CD14-positive monocyte (primary cell): ENCODE results near the gene GLCCI1. TPM values are rescaled to one million over a fixed set of nuclear protein-coding genes. Genes with fewer than 3 reads are reported as not detected.

ENCODE experiments used
- DNase-seq, 3 donors: peaks; one replicate each; pipeline ENCODE4 v3.0.0-alpha.2; 2011 to 2022
- H2AFZ ChIP-seq: 2 replicates; pipeline ENCODE4 v1.6.0; 2012; ENCODE audit warnings: mild to moderate bottlenecking, low read depth, low read length, inconsistent platforms; ENCODE audit not compliant: insufficient read depth, poor library complexity, severe bottlenecking
- H3K27ac ChIP-seq, 2 donors: 1 replicate in 1 of 2; 2 replicates in 1 of 2; pipeline ENCODE4 v1.5.1; 2012 to 2013; ENCODE audit warnings: low read length in 2 of 2, control low read depth in 1 of 2, inconsistent platforms in 1 of 2, low read depth in 1 of 2, mild to moderate bottlenecking in 1 of 2
- H3K27me3 ChIP-seq, 2 donors: one replicate each; pipeline versions ENCODE4 v1.6.0 to v1.6.1; 2011 to 2013; ENCODE audit warnings: low read length in 2 of 2; ENCODE audit not compliant: control insufficient read depth in 2 of 2, insufficient read depth in 2 of 2
- H3K36me3 ChIP-seq, 2 donors: replicated peaks in 1 of 2; 1 replicate in 1 of 2; 2 replicates in 1 of 2; pipeline versions ENCODE4 v1.5.1 to v1.6.1; 2012 to 2013; ENCODE audit warnings: low read length in 2 of 2, control low read depth in 1 of 2, inconsistent platforms in 1 of 2, mild to moderate bottlenecking in 1 of 2; ENCODE audit not compliant: insufficient read depth in 2 of 2, control insufficient read depth in 1 of 2
- H3K4me1 ChIP-seq, 2 donors: 1 replicate in 1 of 2; 2 replicates in 1 of 2; pipeline versions ENCODE4 v1.5.1 to v1.6.1; 2012 to 2013; ENCODE audit warnings: low read length in 2 of 2, control low read depth in 1 of 2, inconsistent platforms in 1 of 2, mild to moderate bottlenecking in 1 of 2, moderate library complexity in 1 of 2; ENCODE audit not compliant: insufficient read depth in 2 of 2, control insufficient read depth in 1 of 2
- H3K4me2 ChIP-seq: replicated peaks from 2 replicates; pipeline ENCODE3; 2012; ENCODE audit warnings: low read length, moderate library complexity, mild to moderate bottlenecking; ENCODE audit not compliant: poor library complexity, severe bottlenecking; ENCODE audit errors: extremely low read depth
- H3K4me3 ChIP-seq, 3 experiments: fragments of 200-600 bp in 1 of 3; sonication (generic) in 1 of 3; replicated peaks in 1 of 3; 1 replicate in 2 of 3; 2 replicates in 1 of 3; pipeline ENCODE4 v1.5.1; 2011 to 2013; ENCODE audit warnings: low read length in 3 of 3, mild to moderate bottlenecking in 3 of 3, control low read depth in 2 of 3, low read depth in 2 of 3, inconsistent platforms in 1 of 3, moderate library complexity in 1 of 3
- H3K79me2 ChIP-seq: 2 replicates; pipeline ENCODE4 v1.6.0; 2012; ENCODE audit warnings: mild to moderate bottlenecking, control low read depth, inconsistent platforms, low read length, moderate library complexity; ENCODE audit not compliant: insufficient read depth
- H3K9ac ChIP-seq: 2 replicates; pipeline ENCODE4 v1.6.0; 2017; ENCODE audit warnings: low read length, mild to moderate bottlenecking; ENCODE audit not compliant: insufficient read depth, poor library complexity, severe bottlenecking
- H3K9me3 ChIP-seq, 2 donors: replicated peaks in 1 of 2; 1 replicate in 1 of 2; 2 replicates in 1 of 2; pipeline versions ENCODE4 v1.5.1 to v1.6.1; 2012 to 2013; ENCODE audit warnings: low read length in 2 of 2, control low read depth in 1 of 2; ENCODE audit not compliant: control insufficient read depth in 1 of 2, insufficient read depth in 1 of 2
- H4K20me1 ChIP-seq: 2 replicates; pipeline ENCODE4 v1.6.0; 2012; ENCODE audit warnings: mild to moderate bottlenecking, low read length, control low read depth, moderate library complexity; ENCODE audit not compliant: insufficient read depth
- H3K27ac Mint-ChIP-seq, 7 donors: one replicate each; pipeline ENCODE4 v1.8.0; 2020; ENCODE audit warnings: mild to moderate bottlenecking in 7 of 7, mixed read lengths in 7 of 7, moderate library complexity in 6 of 7, inconsistent platforms in 2 of 7
- H3K27me3 Mint-ChIP-seq, 3 donors: one replicate each; pipeline ENCODE4 v1.8.0; 2021 to 2022; ENCODE audit warnings: low read depth in 3 of 3, mild to moderate bottlenecking in 3 of 3, mixed read lengths in 3 of 3, moderate library complexity in 3 of 3, inconsistent platforms in 1 of 3
- H3K36me3 Mint-ChIP-seq, 2 donors: one replicate each; pipeline ENCODE4 v1.8.0; 2020; ENCODE audit warnings: mixed read lengths in 2 of 2, inconsistent platforms in 1 of 2, mild to moderate bottlenecking in 1 of 2
- H3K4me1 Mint-ChIP-seq: one replicate; pipeline ENCODE4 v1.8.0; 2020; ENCODE audit warnings: mild to moderate bottlenecking, mixed read lengths
- H3K4me3 Mint-ChIP-seq, 2 donors: one replicate each; pipeline ENCODE4 v1.8.0; 2020; ENCODE audit warnings: mild to moderate bottlenecking in 2 of 2, mixed read lengths in 2 of 2, moderate library complexity in 1 of 2
- H3K9me3 Mint-ChIP-seq, 7 donors: one replicate each; pipeline ENCODE4 v1.8.0; 2020 to 2022; ENCODE audit warnings: mixed read lengths in 7 of 7, mild to moderate bottlenecking in 6 of 7, moderate library complexity in 6 of 7, inconsistent platforms in 2 of 7
- WGBS: methylation state at CpG from one replicate; pipeline ENCODE4 v1.1.5; 2013; ENCODE audit warnings: missing lambda C conversion rate; ENCODE audit not compliant: insufficient coverage; 5-methylcytosine and 5-hydroxymethylcytosine counted together
- intact Hi-C, 2 donors: fragments of 100-400 bp; cut with micrococcal nuclease; formaldehyde crosslinking; loops; one replicate each; pipeline versions ENCODE4 v1.15.0 to v1.15.1; 2023
- polyA plus RNA-seq, 3 donors: library from polyadenylated mRNA; depleted of rRNA in 1 of 3; unstranded in 2 of 3; stranded (reverse) in 1 of 3; fragments of 300-500 nt in 2 of 3; fragments of >200 nt in 1 of 3; fragmentation: Illumina TruSeq in 2 of 3; gene quantifications; 1 replicate in 2 of 3; 2 replicates in 1 of 3; pipeline ENCODE4 v1.2.3, GENCODE V29; 2012 to 2021
- TF ChIP-seq, protein P1 (sequence below): fragments of 200-600 bp; IDR thresholded peaks from one replicate; pipeline ENCODE4 v1.8.0; 2022; ENCODE audit warnings: antibody characterized with exemption, mild to moderate bottlenecking

The GLCCI1 gene
- polyA plus RNA-seq, 3 donors = 0.89 to 2.1 (median 1.1) TPM

- H3K27ac ChIP-seq = no peak overlapping the region
- H3K4me3 Mint-ChIP-seq = no peak overlapping the region
- peaks cover 12% of the 10 kb centered on the region for H3K4me1 Mint-ChIP-seq
Measured at GRCh38 chr7:8015746-8016120, 47.1 kb downstream of the GLCCI1 start.

GRCh38 chr7:8017423-8017822 lies 48.8 kb downstream of the GLCCI1 start:
- intact Hi-C loops = no loop called here
- Histone ChIP-seq H3K36me3 (no peaks in the 10 kb centered on the region), H4K20me1 (no peaks in the 10 kb centered on the region), H3K9me3 (no peaks in the 10 kb centered on the region), H2AFZ (no peak overlapping the region), H3K27me3 (no peaks in the 10 kb centered on the region), H3K4me2 (no peak overlapping the region), H3K27ac (no peak overlapping the region), H3K79me2 (no peaks in the 10 kb centered on the region), H3K4me3 (no peak overlapping the region), H3K4me1 (peaks cover 0 to 7% of the 10 kb centered on the region in 2 donors), H3K9ac (no peak overlapping the region)
- Mint-ChIP-seq H3K4me1 (peaks cover 12% of the 10 kb centered on the region), H3K27ac (no peak overlapping the region), H3K9me3 (peaks cover 0 to 4% (median 0%) of the 10 kb centered on the region in 7 donors), H3K27me3 (no peaks in the 10 kb centered on the region), H3K4me3 (no peak overlapping the region), H3K36me3 (peaks cover 0 to 1% of the 10 kb centered on the region in 2 donors)
- TF ChIP-seq, protein P1, sequence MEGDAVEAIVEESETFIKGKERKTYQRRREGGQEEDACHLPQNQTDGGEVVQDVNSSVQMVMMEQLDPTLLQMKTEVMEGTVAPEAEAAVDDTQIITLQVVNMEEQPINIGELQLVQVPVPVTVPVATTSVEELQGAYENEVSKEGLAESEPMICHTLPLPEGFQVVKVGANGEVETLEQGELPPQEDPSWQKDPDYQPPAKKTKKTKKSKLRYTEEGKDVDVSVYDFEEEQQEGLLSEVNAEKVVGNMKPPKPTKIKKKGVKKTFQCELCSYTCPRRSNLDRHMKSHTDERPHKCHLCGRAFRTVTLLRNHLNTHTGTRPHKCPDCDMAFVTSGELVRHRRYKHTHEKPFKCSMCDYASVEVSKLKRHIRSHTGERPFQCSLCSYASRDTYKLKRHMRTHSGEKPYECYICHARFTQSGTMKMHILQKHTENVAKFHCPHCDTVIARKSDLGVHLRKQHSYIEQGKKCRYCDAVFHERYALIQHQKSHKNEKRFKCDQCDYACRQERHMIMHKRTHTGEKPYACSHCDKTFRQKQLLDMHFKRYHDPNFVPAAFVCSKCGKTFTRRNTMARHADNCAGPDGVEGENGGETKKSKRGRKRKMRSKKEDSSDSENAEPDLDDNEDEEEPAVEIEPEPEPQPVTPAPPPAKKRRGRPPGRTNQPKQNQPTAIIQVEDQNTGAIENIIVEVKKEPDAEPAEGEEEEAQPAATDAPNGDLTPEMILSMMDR = no peak
- no CpG with 5 or more reads among the region's 1 CpG for WGBS
- no peak for DNase-seq

More at GRCh38 chr7:8015746-8016120, 47.1 kb downstream of the GLCCI1 start:
- Histone ChIP-seq H4K20me1 (no peaks in the 10 kb centered on the region), H3K27me3 (no peaks in the 10 kb centered on the region), H3K4me1 (peaks cover 0 to 7% of the 10 kb centered on the region in 2 donors), H3K79me2 (no peaks in the 10 kb centered on the region), H3K36me3 (no peaks in the 10 kb centered on the region), H3K9me3 (no peaks in the 10 kb centered on the region), H3K4me2 (no peak overlapping the region), H2AFZ (no peak overlapping the region), H3K4me3 (no peak overlapping the region), H3K9ac (no peak overlapping the region)
- H3K27me3 Mint-ChIP-seq = peaks cover 0 to 2% (median 0%) of the 10 kb centered on the region in 3 donors
- H3K27ac Mint-ChIP-seq = no peak overlapping the region
- TF ChIP-seq, protein P1 = no peak
- DNase-seq = no peak
- intact Hi-C loops = no loop called here
- no CpG with 5 or more reads among the region's 4 CpGs for WGBS
- peaks cover 0 to 5% (median 0%) of the 10 kb centered on the region in 7 donors for H3K9me3 Mint-ChIP-seq
- no peaks in the 10 kb centered on the region for H3K36me3 Mint-ChIP-seq
